ENCODE data around the gene FOLR3.

Gene FOLR3

DNA sequence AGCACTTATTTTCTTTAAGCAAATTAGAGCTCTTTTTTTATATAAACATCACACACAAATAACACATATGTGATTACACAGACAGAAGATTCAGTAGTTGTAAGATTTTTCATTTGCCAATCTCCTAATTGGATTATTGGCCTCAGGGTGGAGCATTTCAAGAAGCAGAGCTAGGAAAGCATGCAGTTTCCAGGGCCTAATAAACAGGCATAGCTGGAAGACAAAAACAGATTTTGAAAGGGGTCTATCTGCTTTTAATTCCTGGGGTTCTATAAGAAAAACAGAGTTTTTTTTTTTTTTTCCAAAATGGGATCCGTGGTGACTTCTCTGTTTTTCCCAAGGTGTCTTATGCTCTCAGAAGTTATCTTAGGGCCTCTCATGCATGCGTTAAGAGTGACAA lies 7.6 kb upstream of the FOLR3 start:
- H3K4me3 ChIP-seq (ENCODE audit: low read depth, low read length) = no peak overlapping the region
- H3K4me1 ChIP-seq (ENCODE audit: control insufficient read depth, insufficient read depth, low read length) = no peaks in the 10 kb centered on the region
- H3K36me3 ChIP-seq (ENCODE audit: control insufficient read depth in 2 of 2, insufficient read depth in 1 of 2, low read length in 2 of 2) = no peaks in the 10 kb centered on the region
- H3K27ac ChIP-seq (ENCODE audit: extremely low read depth, low read depth, low read length) = no peak overlapping the region
- TF ChIP-seq, protein P1, sequence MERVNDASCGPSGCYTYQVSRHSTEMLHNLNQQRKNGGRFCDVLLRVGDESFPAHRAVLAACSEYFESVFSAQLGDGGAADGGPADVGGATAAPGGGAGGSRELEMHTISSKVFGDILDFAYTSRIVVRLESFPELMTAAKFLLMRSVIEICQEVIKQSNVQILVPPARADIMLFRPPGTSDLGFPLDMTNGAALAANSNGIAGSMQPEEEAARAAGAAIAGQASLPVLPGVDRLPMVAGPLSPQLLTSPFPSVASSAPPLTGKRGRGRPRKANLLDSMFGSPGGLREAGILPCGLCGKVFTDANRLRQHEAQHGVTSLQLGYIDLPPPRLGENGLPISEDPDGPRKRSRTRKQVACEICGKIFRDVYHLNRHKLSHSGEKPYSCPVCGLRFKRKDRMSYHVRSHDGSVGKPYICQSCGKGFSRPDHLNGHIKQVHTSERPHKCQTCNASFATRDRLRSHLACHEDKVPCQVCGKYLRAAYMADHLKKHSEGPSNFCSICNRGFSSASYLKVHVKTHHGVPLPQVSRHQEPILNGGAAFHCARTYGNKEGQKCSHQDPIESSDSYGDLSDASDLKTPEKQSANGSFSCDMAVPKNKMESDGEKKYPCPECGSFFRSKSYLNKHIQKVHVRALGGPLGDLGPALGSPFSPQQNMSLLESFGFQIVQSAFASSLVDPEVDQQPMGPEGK (tag by site-specific recombination; IDR thresholded peaks at IDR 0.05) = no peak
- TF ChIP-seq MZF1 (tag by site-specific recombination; IDR thresholded peaks at IDR 0.05; ENCODE audit: borderline replicate concordance) (no peak), SETDB1 (IDR thresholded peaks at IDR 0.05; ENCODE audit: insufficient read length, low read length) (peak; percentile 80)
- POLR2A ChIA-PET = interaction anchor here (1.7 kb wide), 1 partner anchor 15 kb away, joined by 4 read pairs; the partner anchor contains the start of gene ANAPC15
- CTCF ChIA-PET = interaction anchor here (1.1 to 2.2 kb wide), 2 partner anchors 55 to 103 kb away, joined by 5 to 10 read pairs; no protein-coding TSS in a partner anchor
- no peaks in the 10 kb centered on the region for H3K9me3 ChIP-seq (ENCODE audit: control insufficient read depth, insufficient read depth, low read depth, low read length)

DNA sequence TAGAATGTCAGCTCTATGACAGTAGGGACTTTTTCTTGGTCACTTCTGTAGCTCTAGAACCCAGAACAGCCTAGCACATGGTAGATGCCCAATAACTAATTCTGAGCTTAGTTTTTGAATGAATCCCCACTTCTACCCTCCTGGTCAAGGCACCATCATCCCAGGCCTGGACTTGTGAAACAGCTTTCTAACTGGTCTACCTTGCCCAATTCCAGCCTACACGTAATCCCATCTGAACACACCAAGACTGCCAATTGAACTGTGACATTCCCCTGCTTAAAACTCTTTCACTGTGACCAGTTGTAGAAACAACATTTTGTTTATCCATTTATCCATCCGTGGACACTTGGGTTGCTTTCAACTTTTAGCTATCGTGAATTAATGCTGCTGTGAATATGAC lies 6.1 kb upstream of the FOLR3 start:
- H3K9me3 ChIP-seq (ENCODE audit: control insufficient read depth, insufficient read depth, low read depth, low read length) = no peaks in the 10 kb centered on the region
- CTCF ChIA-PET = interaction anchor here (1.1 to 2.2 kb wide), 2 partner anchors 15 to 54 kb away, joined by 5 to 10 read pairs; no protein-coding TSS in a partner anchor
- no peak overlapping the region for H3K27ac ChIP-seq (ENCODE audit: extremely low read depth, low read depth, low read length)
- TF ChIP-seq ZNF654 (tag by site-specific recombination; IDR thresholded peaks at IDR 0.05; ENCODE audit: low read depth) = no peak
- no peak for TF ChIP-seq ZNF223 (tag by site-specific recombination; IDR thresholded peaks at IDR 0.05)
- TF ChIP-seq, protein P2, sequence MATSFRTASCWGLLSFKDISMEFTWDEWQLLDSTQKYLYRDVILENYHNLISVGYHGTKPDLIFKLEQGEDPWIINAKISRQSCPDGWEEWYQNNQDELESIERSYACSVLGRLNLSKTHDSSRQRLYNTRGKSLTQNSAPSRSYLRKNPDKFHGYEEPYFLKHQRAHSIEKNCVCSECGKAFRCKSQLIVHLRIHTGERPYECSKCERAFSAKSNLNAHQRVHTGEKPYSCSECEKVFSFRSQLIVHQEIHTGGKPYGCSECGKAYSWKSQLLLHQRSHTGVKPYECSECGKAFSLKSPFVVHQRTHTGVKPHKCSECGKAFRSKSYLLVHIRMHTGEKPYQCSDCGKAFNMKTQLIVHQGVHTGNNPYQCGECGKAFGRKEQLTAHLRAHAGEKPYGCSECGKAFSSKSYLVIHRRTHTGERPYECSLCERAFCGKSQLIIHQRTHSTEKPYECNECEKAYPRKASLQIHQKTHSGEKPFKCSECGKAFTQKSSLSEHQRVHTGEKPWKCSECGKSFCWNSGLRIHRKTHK (tag by site-specific recombination; IDR thresholded peaks at IDR 0.05) = no peak
- TF ChIP-seq ZSCAN30 (tag by site-specific recombination; IDR thresholded peaks at IDR 0.05) = no peak
- TF ChIP-seq MZF1 (tag by site-specific recombination; IDR thresholded peaks at IDR 0.05; ENCODE audit: borderline replicate concordance) = no peak
- TF ChIP-seq KLF8 (tag by site-specific recombination; IDR thresholded peaks at IDR 0.05) = no peak
- no peak for TF ChIP-seq SALL2 (tag by site-specific recombination; IDR thresholded peaks at IDR 0.05; ENCODE audit: borderline replicate concordance)
- TF ChIP-seq ZNF19 (tag by site-specific recombination; IDR thresholded peaks at IDR 0.05; ENCODE audit: low read depth) = no peak
- TF ChIP-seq, protein P3, sequence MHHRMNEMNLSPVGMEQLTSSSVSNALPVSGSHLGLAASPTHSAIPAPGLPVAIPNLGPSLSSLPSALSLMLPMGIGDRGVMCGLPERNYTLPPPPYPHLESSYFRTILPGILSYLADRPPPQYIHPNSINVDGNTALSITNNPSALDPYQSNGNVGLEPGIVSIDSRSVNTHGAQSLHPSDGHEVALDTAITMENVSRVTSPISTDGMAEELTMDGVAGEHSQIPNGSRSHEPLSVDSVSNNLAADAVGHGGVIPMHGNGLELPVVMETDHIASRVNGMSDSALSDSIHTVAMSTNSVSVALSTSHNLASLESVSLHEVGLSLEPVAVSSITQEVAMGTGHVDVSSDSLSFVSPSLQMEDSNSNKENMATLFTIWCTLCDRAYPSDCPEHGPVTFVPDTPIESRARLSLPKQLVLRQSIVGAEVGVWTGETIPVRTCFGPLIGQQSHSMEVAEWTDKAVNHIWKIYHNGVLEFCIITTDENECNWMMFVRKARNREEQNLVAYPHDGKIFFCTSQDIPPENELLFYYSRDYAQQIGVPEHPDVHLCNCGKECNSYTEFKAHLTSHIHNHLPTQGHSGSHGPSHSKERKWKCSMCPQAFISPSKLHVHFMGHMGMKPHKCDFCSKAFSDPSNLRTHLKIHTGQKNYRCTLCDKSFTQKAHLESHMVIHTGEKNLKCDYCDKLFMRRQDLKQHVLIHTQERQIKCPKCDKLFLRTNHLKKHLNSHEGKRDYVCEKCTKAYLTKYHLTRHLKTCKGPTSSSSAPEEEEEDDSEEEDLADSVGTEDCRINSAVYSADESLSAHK (tag by site-specific recombination; IDR thresholded peaks at IDR 0.05) = no peak
- TF ChIP-seq ZNF658 (tag by site-specific recombination; IDR thresholded peaks at IDR 0.05) = no peak
- no peak for TF ChIP-seq ZNF549 (tag by site-specific recombination; IDR thresholded peaks at IDR 0.05)
- no peak for TF ChIP-seq ZNF529 (tag by site-specific recombination; IDR thresholded peaks at IDR 0.05; ENCODE audit: insufficient replicate concordance)
- TF ChIP-seq ZNF138 (tag by site-specific recombination; IDR thresholded peaks at IDR 0.05; ENCODE audit: borderline replicate concordance) = no peak
- TF ChIP-seq, protein P4, sequence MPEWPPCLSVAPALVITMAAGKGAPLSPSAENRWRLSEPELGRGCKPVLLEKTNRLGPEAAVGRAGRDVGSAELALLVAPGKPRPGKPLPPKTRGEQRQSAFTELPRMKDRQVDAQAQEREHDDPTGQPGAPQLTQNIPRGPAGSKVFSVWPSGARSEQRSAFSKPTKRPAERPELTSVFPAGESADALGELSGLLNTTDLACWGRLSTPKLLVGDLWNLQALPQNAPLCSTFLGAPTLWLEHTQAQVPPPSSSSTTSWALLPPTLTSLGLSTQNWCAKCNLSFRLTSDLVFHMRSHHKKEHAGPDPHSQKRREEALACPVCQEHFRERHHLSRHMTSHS (tag by site-specific recombination; IDR thresholded peaks at IDR 0.05) = no peak
- no peak for TF ChIP-seq ZNF837 (tag by site-specific recombination; IDR thresholded peaks at IDR 0.05)
- no peak for TF ChIP-seq ZFHX2 (tag by site-specific recombination; conservative IDR thresholded peaks at IDR 0.05)
- no peak for TF ChIP-seq REPIN1 (tag by site-specific recombination; IDR thresholded peaks at IDR 0.05; ENCODE audit: low read depth)
- TF ChIP-seq ZNF157 (tag by site-specific recombination; IDR thresholded peaks at IDR 0.05) = no peak
- TF ChIP-seq ZNF792 (tag by site-specific recombination; IDR thresholded peaks at IDR 0.05) = no peak
- no peak overlapping the region for H3K4me3 ChIP-seq (ENCODE audit: low read depth, low read length)
- POLR2A ChIA-PET = no interaction called here
- no peaks in the 10 kb centered on the region for H3K4me1 ChIP-seq (ENCODE audit: control insufficient read depth, insufficient read depth, low read length)
- H3K36me3 ChIP-seq (ENCODE audit: control insufficient read depth in 2 of 2, insufficient read depth in 1 of 2, low read length in 2 of 2) = no peaks in the 10 kb centered on the region

Data from HEK293 (cell line).